HepG2 (cell line): Measurements from ENCODE around the gene WNK1. TPM values are rescaled to one million over a fixed set of nuclear protein-coding genes. Genes with fewer than 3 reads are reported as not detected.

Experiments used
- ERF ChIP-seq: IDR thresholded peaks from 2 replicates; pipeline ENCODE4 v1.6.1; 2018; ENCODE audit warnings: missing biosample characterization, missing genetic modification reagents
- FOXK2 ChIP-seq: fragments of 450-650 bp; IDR thresholded peaks from 2 replicates; pipeline ENCODE4 v1.6.1; 2016
- MXI1 ChIP-seq: IDR thresholded peaks from 3 replicates; pipeline ENCODE4 v1.6.1; 2012; ENCODE audit warnings: low read depth, low read length, inconsistent platforms, borderline replicate concordance
- NONO ChIP-seq, 2 experiments: fragments of 450-650 bp in 1 of 2; sonication (generic) in 1 of 2; formaldehyde crosslinking in 1 of 2; IDR thresholded peaks in 1 of 2; conservative IDR thresholded peaks in 1 of 2; 2 replicates each; pipeline versions ENCODE4 v1.6.1 to v1.8.0; 2017 to 2022; ENCODE audit warnings: mild to moderate bottlenecking in 1 of 2, missing genetic modification reagents in 1 of 2, moderate library complexity in 1 of 2
- SATB2 ChIP-seq: sonication (generic); formaldehyde crosslinking; IDR thresholded peaks from 2 replicates; pipeline ENCODE4 v1.5.0; 2020; ENCODE audit warnings: missing genetic modification reagents
- ZFP36L2 ChIP-seq: sonication (generic); formaldehyde crosslinking; IDR thresholded peaks from 2 replicates; pipeline ENCODE4 v1.4.0; 2020; ENCODE audit warnings: missing genetic modification reagents
- ZIK1 ChIP-seq: sonication (generic); formaldehyde crosslinking; IDR thresholded peaks from 2 replicates; pipeline ENCODE4 v1.5.0; 2020; ENCODE audit warnings: mild to moderate bottlenecking, low read depth, missing genetic modification reagents, borderline replicate concordance
- ZNF317 ChIP-seq: sonication (generic); formaldehyde crosslinking; IDR thresholded peaks from 2 replicates; pipeline ENCODE4 v1.5.0; 2020; ENCODE audit warnings: mild to moderate bottlenecking, missing genetic modification reagents
- ZNF550 ChIP-seq: sonication (generic); formaldehyde crosslinking; IDR thresholded peaks from 2 replicates; pipeline ENCODE4 v1.4.0; 2020; ENCODE audit warnings: mild to moderate bottlenecking, missing genetic modification reagents, borderline replicate concordance
- ZNF572 ChIP-seq: sonication (generic); formaldehyde crosslinking; IDR thresholded peaks from 2 replicates; pipeline ENCODE4 v1.5.1; 2020; ENCODE audit warnings: mild to moderate bottlenecking, missing genetic modification reagents
- ZSCAN22 ChIP-seq: sonication (generic); formaldehyde crosslinking; IDR thresholded peaks from 2 replicates; pipeline ENCODE4 v1.4.0; 2020; ENCODE audit warnings: mild to moderate bottlenecking, missing genetic modification reagents
- polyA plus RNA-seq, 8 experiments: library from polyadenylated mRNA; depleted of rRNA in 3 of 8; stranded (reverse) in 7 of 8; unstranded in 1 of 8; fragments of >200 nt; fragmentation: Illumina TruSeq in 4 of 8; extraction: Trizol in 4 of 8; gene quantifications; 2 replicates each; pipeline versions ENCODE4 v1.2.1 to v1.2.3, GENCODE V29; 2011 to 2016; ENCODE audit warnings: low read depth in 4 of 8, missing spikeins in 1 of 8, mixed read lengths in 1 of 8; ENCODE audit not compliant: insufficient read depth in 1 of 8
- total RNA-seq, 5 experiments: library from RNA; depleted of rRNA; stranded (reverse); fragments of >200 nt; fragmentation: Illumina TruSeq; extraction: Trizol; gene quantifications; 2 replicates each; pipeline ENCODE4 v1.2.3, GENCODE V29; 2016; ENCODE audit warnings: low read depth in 1 of 5
- TF ChIP-seq, protein P1 (sequence below): IDR thresholded peaks from 2 replicates; pipeline ENCODE4 v1.6.1; 2016; ENCODE audit warnings: low read depth, missing genetic modification reagents, missing compliant biosample characterization
- TF ChIP-seq, protein P2 (sequence below): sonication (generic); formaldehyde crosslinking; IDR thresholded peaks from 2 replicates; pipeline ENCODE4 v1.5.0; 2020; ENCODE audit warnings: mild to moderate bottlenecking, missing genetic modification reagents
- TF ChIP-seq, protein P3 (sequence below): sonication (generic); formaldehyde crosslinking; IDR thresholded peaks from 2 replicates; pipeline ENCODE4 v1.8.1; 2023; ENCODE audit warnings: mild to moderate bottlenecking, missing genetic modification reagents, borderline replicate concordance
- TF ChIP-seq, protein P4 (sequence below): sonication (generic); formaldehyde crosslinking; IDR thresholded peaks from 2 replicates; pipeline ENCODE4 v1.5.1; 2020; ENCODE audit warnings: missing genetic modification reagents, mild to moderate bottlenecking, borderline replicate concordance
- TF ChIP-seq, protein P5 (sequence below): sonication (generic); formaldehyde crosslinking; IDR thresholded peaks from 2 replicates; pipeline ENCODE4 v1.4.0; 2020; ENCODE audit warnings: mild to moderate bottlenecking, missing genetic modification reagents, borderline replicate concordance

WNK1 gene
- total and polyA plus RNA-seq, 2 of the 13 experiments (the other 11 are each of a cell fraction or from before 2014, with no cell fraction given) = 31.1 to 54.8 TPM

DNA sequence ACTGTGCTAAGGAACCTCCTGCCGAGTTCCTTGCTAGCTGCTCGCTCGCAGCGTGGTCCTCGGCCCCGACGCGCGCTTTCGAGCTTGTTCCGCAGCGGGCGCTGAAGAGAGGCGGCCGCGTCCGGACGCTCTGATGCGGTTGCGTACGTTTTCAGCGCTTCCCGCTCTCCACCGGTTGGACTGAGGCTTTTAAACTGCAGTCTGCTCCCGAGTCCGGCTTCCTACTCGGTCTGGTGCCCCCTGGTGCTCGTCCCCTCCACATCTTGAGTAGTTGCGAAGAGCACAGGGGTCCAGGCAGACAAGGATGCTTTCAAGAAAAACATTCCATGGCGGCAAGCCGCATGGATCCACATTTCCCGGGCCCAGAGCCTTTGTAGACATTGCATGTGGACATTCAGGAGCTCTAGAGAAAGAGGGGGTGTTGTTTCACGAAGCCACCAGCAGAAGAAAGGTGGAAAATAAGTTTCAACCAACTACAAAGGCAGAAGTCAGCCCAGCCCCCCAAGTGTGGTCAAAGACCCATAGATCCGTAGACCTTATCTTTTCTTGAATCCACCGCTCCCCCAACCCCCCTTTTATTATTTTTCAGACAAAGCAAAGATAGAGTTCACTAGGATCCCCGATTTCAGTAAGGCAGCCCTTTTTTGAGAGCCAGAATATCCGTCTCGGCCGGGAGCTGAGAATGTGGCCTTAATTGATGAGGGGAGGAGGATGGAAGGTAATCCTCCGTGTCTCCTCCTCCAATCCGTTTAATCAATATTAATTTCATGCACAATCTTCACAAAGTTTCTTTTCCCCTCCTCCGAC, 984 bp upstream of the WNK1 start (continued):
- TF ChIP-seq, protein P1, sequence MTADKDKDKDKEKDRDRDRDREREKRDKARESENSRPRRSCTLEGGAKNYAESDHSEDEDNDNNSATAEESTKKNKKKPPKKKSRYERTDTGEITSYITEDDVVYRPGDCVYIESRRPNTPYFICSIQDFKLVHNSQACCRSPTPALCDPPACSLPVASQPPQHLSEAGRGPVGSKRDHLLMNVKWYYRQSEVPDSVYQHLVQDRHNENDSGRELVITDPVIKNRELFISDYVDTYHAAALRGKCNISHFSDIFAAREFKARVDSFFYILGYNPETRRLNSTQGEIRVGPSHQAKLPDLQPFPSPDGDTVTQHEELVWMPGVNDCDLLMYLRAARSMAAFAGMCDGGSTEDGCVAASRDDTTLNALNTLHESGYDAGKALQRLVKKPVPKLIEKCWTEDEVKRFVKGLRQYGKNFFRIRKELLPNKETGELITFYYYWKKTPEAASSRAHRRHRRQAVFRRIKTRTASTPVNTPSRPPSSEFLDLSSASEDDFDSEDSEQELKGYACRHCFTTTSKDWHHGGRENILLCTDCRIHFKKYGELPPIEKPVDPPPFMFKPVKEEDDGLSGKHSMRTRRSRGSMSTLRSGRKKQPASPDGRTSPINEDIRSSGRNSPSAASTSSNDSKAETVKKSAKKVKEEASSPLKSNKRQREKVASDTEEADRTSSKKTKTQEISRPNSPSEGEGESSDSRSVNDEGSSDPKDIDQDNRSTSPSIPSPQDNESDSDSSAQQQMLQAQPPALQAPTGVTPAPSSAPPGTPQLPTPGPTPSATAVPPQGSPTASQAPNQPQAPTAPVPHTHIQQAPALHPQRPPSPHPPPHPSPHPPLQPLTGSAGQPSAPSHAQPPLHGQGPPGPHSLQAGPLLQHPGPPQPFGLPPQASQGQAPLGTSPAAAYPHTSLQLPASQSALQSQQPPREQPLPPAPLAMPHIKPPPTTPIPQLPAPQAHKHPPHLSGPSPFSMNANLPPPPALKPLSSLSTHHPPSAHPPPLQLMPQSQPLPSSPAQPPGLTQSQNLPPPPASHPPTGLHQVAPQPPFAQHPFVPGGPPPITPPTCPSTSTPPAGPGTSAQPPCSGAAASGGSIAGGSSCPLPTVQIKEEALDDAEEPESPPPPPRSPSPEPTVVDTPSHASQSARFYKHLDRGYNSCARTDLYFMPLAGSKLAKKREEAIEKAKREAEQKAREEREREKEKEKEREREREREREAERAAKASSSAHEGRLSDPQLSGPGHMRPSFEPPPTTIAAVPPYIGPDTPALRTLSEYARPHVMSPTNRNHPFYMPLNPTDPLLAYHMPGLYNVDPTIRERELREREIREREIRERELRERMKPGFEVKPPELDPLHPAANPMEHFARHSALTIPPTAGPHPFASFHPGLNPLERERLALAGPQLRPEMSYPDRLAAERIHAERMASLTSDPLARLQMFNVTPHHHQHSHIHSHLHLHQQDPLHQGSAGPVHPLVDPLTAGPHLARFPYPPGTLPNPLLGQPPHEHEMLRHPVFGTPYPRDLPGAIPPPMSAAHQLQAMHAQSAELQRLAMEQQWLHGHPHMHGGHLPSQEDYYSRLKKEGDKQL (CRISPR knock-in tag) = no peak
- TF ChIP-seq, protein P2, sequence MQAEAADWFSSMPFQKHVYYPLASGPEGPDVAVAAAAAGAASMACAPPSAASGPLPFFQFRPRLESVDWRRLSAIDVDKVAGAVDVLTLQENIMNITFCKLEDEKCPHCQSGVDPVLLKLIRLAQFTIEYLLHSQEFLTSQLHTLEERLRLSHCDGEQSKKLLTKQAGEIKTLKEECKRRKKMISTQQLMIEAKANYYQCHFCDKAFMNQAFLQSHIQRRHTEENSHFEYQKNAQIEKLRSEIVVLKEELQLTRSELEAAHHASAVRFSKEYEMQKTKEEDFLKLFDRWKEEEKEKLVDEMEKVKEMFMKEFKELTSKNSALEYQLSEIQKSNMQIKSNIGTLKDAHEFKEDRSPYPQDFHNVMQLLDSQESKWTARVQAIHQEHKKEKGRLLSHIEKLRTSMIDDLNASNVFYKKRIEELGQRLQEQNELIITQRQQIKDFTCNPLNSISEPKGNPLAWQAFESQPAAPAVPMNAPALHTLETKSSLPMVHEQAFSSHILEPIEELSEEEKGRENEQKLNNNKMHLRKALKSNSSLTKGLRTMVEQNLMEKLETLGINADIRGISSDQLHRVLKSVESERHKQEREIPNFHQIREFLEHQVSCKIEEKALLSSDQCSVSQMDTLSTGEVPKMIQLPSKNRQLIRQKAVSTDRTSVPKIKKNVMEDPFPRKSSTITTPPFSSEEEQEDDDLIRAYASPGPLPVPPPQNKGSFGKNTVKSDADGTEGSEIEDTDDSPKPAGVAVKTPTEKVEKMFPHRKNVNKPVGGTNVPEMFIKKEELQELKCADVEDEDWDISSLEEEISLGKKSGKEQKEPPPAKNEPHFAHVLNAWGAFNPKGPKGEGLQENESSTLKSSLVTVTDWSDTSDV = peak; percentile 77; the same call in 1 of the 2 replicates
- TF ChIP-seq, protein P3, sequence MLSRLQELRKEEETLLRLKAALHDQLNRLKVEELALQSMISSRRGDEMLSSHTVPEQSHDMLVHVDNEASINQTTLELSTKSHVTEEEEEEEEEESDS = no peak
- TF ChIP-seq SATB2 (CRISPR knock-in tag) (peak; percentile 92), ZNF317 (CRISPR knock-in tag) (peak; percentile 50; the same call in 1 of the 2 replicates), ZSCAN22 (CRISPR knock-in tag) (no peak), NONO (IDR thresholded peaks at IDR 0.05) (no peak), NONO (CRISPR knock-in tag; conservative IDR thresholded peaks at IDR 0.05) (peak; percentile 70; the same call in 1 of the 2 replicates), ZIK1 (CRISPR knock-in tag) (peak; percentile 38; the same call in 1 of the 2 replicates), ERF (CRISPR knock-in tag) (peak; percentile 91), ZNF572 (CRISPR knock-in tag) (0 out of 2 replicates have a peak, but pooled peaks have one; percentile 58), FOXK2 (no peak), MXI1 (peak; percentile 75; the same call in 1 of the 3 replicates), ZNF550 (no peak), ZFP36L2 (CRISPR knock-in tag) (no peak)
- TF ChIP-seq, protein P4, sequence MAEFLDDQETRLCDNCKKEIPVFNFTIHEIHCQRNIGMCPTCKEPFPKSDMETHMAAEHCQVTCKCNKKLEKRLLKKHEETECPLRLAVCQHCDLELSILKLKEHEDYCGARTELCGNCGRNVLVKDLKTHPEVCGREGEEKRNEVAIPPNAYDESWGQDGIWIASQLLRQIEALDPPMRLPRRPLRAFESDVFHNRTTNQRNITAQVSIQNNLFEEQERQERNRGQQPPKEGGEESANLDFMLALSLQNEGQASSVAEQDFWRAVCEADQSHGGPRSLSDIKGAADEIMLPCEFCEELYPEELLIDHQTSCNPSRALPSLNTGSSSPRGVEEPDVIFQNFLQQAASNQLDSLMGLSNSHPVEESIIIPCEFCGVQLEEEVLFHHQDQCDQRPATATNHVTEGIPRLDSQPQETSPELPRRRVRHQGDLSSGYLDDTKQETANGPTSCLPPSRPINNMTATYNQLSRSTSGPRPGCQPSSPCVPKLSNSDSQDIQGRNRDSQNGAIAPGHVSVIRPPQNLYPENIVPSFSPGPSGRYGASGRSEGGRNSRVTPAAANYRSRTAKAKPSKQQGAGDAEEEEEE (CRISPR knock-in tag) = no peak
- TF ChIP-seq, protein P5, sequence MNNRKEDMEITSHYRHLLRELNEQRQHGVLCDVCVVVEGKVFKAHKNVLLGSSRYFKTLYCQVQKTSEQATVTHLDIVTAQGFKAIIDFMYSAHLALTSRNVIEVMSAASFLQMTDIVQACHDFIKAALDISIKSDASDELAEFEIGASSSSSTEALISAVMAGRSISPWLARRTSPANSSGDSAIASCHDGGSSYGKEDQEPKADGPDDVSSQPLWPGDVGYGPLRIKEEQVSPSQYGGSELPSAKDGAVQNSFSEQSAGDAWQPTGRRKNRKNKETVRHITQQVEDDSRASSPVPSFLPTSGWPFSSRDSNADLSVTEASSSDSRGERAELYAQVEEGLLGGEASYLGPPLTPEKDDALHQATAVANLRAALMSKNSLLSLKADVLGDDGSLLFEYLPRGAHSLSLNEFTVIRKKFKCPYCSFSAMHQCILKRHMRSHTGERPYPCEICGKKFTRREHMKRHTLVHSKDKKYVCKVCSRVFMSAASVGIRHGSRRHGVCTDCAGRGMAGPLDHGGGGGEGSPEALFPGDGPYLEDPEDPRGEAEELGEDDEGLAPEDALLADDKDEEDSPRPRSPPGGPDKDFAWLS = no peak
